ENCODE data around the gene ZDHHC19. TPM values are rescaled to one million over a fixed set of nuclear protein-coding genes. Genes with fewer than 3 reads are reported as not detected.

Gene ZDHHC19
- total RNA-seq, 1 donor from 2014 or later = not detected

- peak; percentile 73 for DNase-seq
- ATAC-seq = peak; percentile 88
- intact Hi-C loops (cut with micrococcal nuclease) = no loop called here
These were observed 47.3 kb downstream of the ZDHHC19 start for GRCh38 chr3:196163666-196164493.

- intact Hi-C loops (cut with micrococcal nuclease) = no loop called here
- ATAC-seq (no peak), DNase-seq (no peak)
These were observed 48.0 kb downstream of the ZDHHC19 start for GRCh38 chr3:196163212-196163611.

- ATAC-seq = no peak
- intact Hi-C loops (cut with micrococcal nuclease) = no loop called here
- no peak for DNase-seq
These were observed 48.5 kb downstream of the ZDHHC19 start for GRCh38 chr3:196162679-196163078.

- intact Hi-C loops (cut with micrococcal nuclease) = no loop called here
- ATAC-seq (no peak), DNase-seq (no peak)
These were observed 51.0 kb downstream of the ZDHHC19 start for GRCh38 chr3:196159952-196160804.

GRCh38 chr3:196159526-196159925, 51.7 kb downstream of the ZDHHC19 start:
- DNase-seq = no peak
- intact Hi-C loops (cut with micrococcal nuclease) = no loop called here

GRCh38 chr3:196156160-196156559, 55.0 kb downstream of the ZDHHC19 start:
- no peak for ATAC-seq
- DNase-seq = no peak

More at GRCh38 chr3:196159526-196159925, 51.7 kb downstream of the ZDHHC19 start:
- ATAC-seq = no peak

GRCh38 chr3:196150481-196150880, 60.7 kb downstream of the ZDHHC19 start:
- ATAC-seq = no peak
- intact Hi-C loops (cut with micrococcal nuclease) = no loop called here
- DNase-seq = no peak

More at GRCh38 chr3:196156160-196156559, 55.0 kb downstream of the ZDHHC19 start:
- intact Hi-C loops (cut with micrococcal nuclease) = no loop called here

GRCh38 chr3:196149831-196150301, 61.3 kb downstream of the ZDHHC19 start:
- ATAC-seq = no peak
- DNase-seq = no peak
- intact Hi-C loops (cut with micrococcal nuclease) = no loop called here

GRCh38 chr3:196149375-196149774, 61.8 kb downstream of the ZDHHC19 start:
- intact Hi-C loops (cut with micrococcal nuclease) = no loop called here
- ATAC-seq (no peak), DNase-seq (no peak)

Other genes with a start within 250 kb of the ZDHHC19 start
- 61.2 TPM for gene TFRC, start 129.3 kb downstream of the ZDHHC19 start, total RNA-seq
- gene SLC51A, start 5.1 kb upstream of the ZDHHC19 start, total RNA-seq = not detected
- 99.0 TPM for gene PCYT1A, start 76.3 kb upstream of the ZDHHC19 start, total RNA-seq
- gene DYNLT2B, start 106.8 kb upstream of the ZDHHC19 start, total RNA-seq = 1.9 TPM
- not detected for gene TM4SF19, start 127.0 kb upstream of the ZDHHC19 start, total RNA-seq
- 36.0 TPM for gene UBXN7, start 221.0 kb upstream of the ZDHHC19 start, total RNA-seq